Mucosa of stomach (tissue), 1 donor: Measurements from ENCODE around the gene MUC21.
"Not testable (repeated sequence)": the region's sequence is repeated elsewhere in the genome, so short reads cannot be mapped to it uniquely, and the experiment has no call there.

Experiments
- H3K27me3 ChIP-seq: one replicate; pipeline ENCODE4 v1.7.0; 2013; ENCODE audit warnings: mild to moderate bottlenecking, low read length; ENCODE audit not compliant: control insufficient read depth, insufficient read depth
- H3K36me3 ChIP-seq: one replicate; pipeline ENCODE4 v1.7.0; 2013; ENCODE audit warnings: low read length; ENCODE audit not compliant: control insufficient read depth, insufficient read depth
- H3K4me1 ChIP-seq: one replicate; pipeline ENCODE4 v1.7.0; 2013; ENCODE audit warnings: mild to moderate bottlenecking, low read length; ENCODE audit not compliant: control insufficient read depth, insufficient read depth
- H3K4me3 ChIP-seq: one replicate; pipeline ENCODE4 v1.7.0; 2013; ENCODE audit warnings: low read length
- H3K9ac ChIP-seq: one replicate; pipeline ENCODE4 v1.7.0; 2013; ENCODE audit warnings: mild to moderate bottlenecking, low read length, moderate library complexity
- H3K9me3 ChIP-seq: one replicate; pipeline ENCODE4 v1.7.0; 2013; ENCODE audit warnings: mild to moderate bottlenecking, low read length, moderate library complexity; ENCODE audit not compliant: control insufficient read depth
- donor health status: Pancreatic carcinoma.

The MUC21 gene

GRCh38 chr6:31017436-31017835, 33.9 kb downstream of the MUC21 start:
- H3K9me3 ChIP-seq, H3K27me3 ChIP-seq, H3K4me1 ChIP-seq, H3K9ac ChIP-seq, H3K4me3 ChIP-seq, H3K36me3 ChIP-seq: not testable (repeated sequence)

DNA sequence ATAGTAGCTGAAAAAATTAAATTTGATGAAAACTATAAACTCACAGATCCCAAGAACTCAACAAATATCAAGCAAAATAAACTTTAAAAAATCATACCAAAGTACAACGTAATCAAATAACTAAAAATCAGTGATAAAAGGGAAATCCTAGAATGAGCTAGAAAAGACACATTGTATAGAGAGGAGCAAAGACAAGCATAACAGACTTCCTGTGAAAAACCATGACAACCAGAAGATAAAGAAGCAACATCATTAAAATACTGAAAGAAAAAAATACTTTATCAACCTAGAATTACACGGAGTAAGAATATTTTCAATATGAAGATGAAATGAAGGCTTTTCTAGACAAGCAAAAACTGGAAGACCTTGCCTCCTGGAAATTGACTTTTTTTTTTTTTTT, 36.5 kb downstream of the MUC21 start:
- no peak overlapping the region for H3K4me3 ChIP-seq
- H3K4me1 ChIP-seq, result no peaks in the 10 kb centered on the region
- no peak overlapping the region for H3K9ac ChIP-seq
- H3K27me3 ChIP-seq, result no peaks in the 10 kb centered on the region
- H3K36me3 ChIP-seq, result no peaks in the 10 kb centered on the region
- H3K9me3 ChIP-seq, result no peaks in the 10 kb centered on the region

- not testable (repeated sequence) for H3K4me3 ChIP-seq
These were observed 37.2 kb downstream of the MUC21 start for GRCh38 chr6:31020631-31021255.

GRCh38 chr6:31021705-31022531, 38.4 kb downstream of the MUC21 start:
- H3K9me3 ChIP-seq, H3K4me3 ChIP-seq, H3K36me3 ChIP-seq, H3K9ac ChIP-seq, H3K27me3 ChIP-seq, H3K4me1 ChIP-seq: not testable (repeated sequence)

More at GRCh38 chr6:31020631-31021255, 37.2 kb downstream of the MUC21 start:
- not testable (repeated sequence) for H3K4me1 ChIP-seq, H3K9ac ChIP-seq, H3K27me3 ChIP-seq, H3K9me3 ChIP-seq, H3K36me3 ChIP-seq

GRCh38 chr6:31025595-31025994, 42.1 kb downstream of the MUC21 start:
- Histone ChIP-seq H3K27me3 (peaks cover 25% of the 10 kb centered on the region), H3K9me3 (no peaks in the 10 kb centered on the region)

GRCh38 chr6:31031095-31031494, 47.6 kb downstream of the MUC21 start:
- Histone ChIP-seq H3K4me1 (no peaks in the 10 kb centered on the region), H3K27me3 (peaks cover 25% of the 10 kb centered on the region), H3K36me3 (no peaks in the 10 kb centered on the region), H3K9me3 (no peaks in the 10 kb centered on the region), H3K4me3 (no peak overlapping the region), H3K9ac (no peak overlapping the region)

More at GRCh38 chr6:31025595-31025994, 42.1 kb downstream of the MUC21 start:
- no peaks in the 10 kb centered on the region for H3K36me3 ChIP-seq
- H3K4me1 ChIP-seq, result no peaks in the 10 kb centered on the region
- H3K9ac ChIP-seq, result no peak overlapping the region
- H3K4me3 ChIP-seq, result no peak overlapping the region

DNA sequence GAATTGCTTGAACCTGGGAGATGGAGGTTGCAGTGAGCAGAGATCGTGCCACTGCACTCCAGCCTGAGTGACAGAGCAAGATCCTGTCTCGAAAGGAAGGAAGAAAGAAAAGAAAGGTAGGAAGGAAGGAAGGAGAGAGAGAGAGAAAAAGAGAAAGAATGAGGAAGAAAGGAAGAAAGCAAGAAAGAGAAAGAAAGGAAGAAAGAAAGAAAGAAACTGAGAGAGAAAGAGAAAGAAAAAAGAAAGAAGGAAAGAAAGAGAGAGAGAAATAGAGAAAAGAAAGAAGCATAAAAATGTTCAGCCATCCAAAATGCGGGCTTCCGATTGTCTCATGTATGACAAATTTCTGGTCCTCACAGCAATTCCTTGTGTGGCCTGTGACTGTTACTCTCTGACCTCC, 49.6 kb downstream of the MUC21 start:
- Histone ChIP-seq H3K9ac (no peak overlapping the region), H3K4me1 (peaks cover 16% of the 10 kb centered on the region), H3K9me3 (no peaks in the 10 kb centered on the region), H3K36me3 (no peaks in the 10 kb centered on the region), H3K4me3 (no peak overlapping the region), H3K27me3 (peaks cover 6% of the 10 kb centered on the region)

GRCh38 chr6:31035862-31036497, 52.5 kb downstream of the MUC21 start:
- peaks cover 33% of the 10 kb centered on the region for H3K4me1 ChIP-seq
- H3K9ac ChIP-seq, result no peak overlapping the region
- H3K9me3 ChIP-seq, result no peaks in the 10 kb centered on the region
- H3K36me3 ChIP-seq, result no peaks in the 10 kb centered on the region
- no peak overlapping the region for H3K4me3 ChIP-seq
- no peaks in the 10 kb centered on the region for H3K27me3 ChIP-seq

DNA sequence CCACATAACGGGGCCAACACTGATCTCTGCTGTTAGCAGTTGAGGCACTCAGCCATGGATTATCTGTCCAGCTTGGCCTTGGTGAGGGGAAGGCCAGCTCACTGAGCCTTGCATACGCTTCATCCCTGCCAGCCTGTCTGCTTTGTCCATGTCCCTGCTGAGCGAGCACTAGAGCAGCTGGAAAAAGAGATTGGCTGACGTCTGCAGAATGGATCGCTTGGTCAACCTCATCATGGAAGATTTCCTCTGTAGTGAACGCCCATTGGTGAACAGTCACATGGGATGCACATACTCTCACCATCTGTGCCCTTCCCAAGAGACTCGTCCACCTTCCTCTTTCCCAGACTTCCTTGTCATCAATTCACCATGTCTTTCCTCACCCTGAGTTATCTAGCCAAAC, 53.7 kb downstream of the MUC21 start:
- H3K36me3 ChIP-seq, result no peaks in the 10 kb centered on the region
- peaks cover 41% of the 10 kb centered on the region for H3K4me1 ChIP-seq
- no peak overlapping the region for H3K4me3 ChIP-seq
- no peaks in the 10 kb centered on the region for H3K9me3 ChIP-seq
- no peak overlapping the region for H3K9ac ChIP-seq
- H3K27me3 ChIP-seq, result no peaks in the 10 kb centered on the region

- H3K9ac ChIP-seq, result no peak overlapping the region
- peaks cover 46% of the 10 kb centered on the region for H3K4me1 ChIP-seq
- no peaks in the 10 kb centered on the region for H3K9me3 ChIP-seq
- H3K36me3 ChIP-seq, result no peaks in the 10 kb centered on the region
- H3K27me3 ChIP-seq, result no peaks in the 10 kb centered on the region
- H3K4me3 ChIP-seq, result no peak overlapping the region
These were observed 54.2 kb downstream of the MUC21 start for GRCh38 chr6:31037682-31038081.

DNA sequence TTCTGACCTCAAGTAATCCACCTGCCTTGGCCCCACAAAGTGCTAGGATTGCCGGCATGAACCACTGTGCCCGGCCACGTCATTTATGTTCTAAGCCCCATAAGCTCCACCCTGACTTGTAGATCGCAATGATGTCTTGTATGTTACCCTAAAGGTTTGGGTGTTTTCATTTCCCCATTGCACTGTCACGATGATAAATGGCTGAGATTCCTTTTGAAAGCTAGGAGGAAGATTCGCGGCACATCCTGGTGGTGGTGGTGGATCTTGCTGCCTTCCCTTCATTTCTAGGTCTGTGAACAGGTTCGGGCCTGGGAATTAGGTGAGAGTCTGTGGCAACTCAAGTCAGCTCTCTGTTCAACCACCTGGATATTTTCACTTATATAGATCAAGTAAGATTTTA, 55.0 kb downstream of the MUC21 start:
- H3K36me3 ChIP-seq, result no peaks in the 10 kb centered on the region
- no peak overlapping the region for H3K9ac ChIP-seq

More for the DNA sequence above, 55.0 kb downstream of the MUC21 start:
- Histone ChIP-seq H3K27me3 (no peaks in the 10 kb centered on the region), H3K4me3 (no peak overlapping the region), H3K4me1 (peaks cover 53% of the 10 kb centered on the region), H3K9me3 (no peaks in the 10 kb centered on the region)
